Measurements from ENCODE around the gene FBXW12.

DNA sequence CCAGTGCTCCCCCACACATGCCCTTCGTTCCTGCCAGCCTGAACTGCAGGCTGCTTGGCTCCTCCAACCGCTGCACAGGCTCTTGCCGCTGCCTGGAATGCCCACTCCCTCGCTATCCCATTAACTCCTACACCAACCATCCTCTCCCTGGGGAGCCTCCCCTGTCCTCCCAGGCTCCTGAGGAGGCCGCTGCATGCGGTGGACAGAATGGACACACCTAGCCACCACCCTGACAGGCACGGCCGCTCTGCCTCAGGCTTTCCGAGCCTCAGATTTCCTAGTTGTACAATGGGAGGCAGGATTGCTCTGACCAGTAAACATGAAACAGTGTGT lies 55.6 kb downstream of the FBXW12 start:
- TF ChIP-seq, protein P1, sequence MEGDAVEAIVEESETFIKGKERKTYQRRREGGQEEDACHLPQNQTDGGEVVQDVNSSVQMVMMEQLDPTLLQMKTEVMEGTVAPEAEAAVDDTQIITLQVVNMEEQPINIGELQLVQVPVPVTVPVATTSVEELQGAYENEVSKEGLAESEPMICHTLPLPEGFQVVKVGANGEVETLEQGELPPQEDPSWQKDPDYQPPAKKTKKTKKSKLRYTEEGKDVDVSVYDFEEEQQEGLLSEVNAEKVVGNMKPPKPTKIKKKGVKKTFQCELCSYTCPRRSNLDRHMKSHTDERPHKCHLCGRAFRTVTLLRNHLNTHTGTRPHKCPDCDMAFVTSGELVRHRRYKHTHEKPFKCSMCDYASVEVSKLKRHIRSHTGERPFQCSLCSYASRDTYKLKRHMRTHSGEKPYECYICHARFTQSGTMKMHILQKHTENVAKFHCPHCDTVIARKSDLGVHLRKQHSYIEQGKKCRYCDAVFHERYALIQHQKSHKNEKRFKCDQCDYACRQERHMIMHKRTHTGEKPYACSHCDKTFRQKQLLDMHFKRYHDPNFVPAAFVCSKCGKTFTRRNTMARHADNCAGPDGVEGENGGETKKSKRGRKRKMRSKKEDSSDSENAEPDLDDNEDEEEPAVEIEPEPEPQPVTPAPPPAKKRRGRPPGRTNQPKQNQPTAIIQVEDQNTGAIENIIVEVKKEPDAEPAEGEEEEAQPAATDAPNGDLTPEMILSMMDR (IDR thresholded peaks at IDR 0.05): no peak
- TF ChIP-seq POLR2A (IDR thresholded peaks at IDR 0.05) (no peak), POLR2AphosphoS5 (IDR thresholded peaks at IDR 0.05) (no peak), EP300 (IDR thresholded peaks at IDR 0.05; ENCODE audit: low read depth) (no peak)

Measured in transverse colon (tissue), 4 donors.